HG03460 (cell line): ENCODE data around the gene SENP5.

Source experiments
- ATAC-seq: cut with Tn5 transposase; IDR thresholded peaks from one replicate; pipeline ENCODE4 v1.9.1; 2021; ENCODE audit not compliant: unreplicated experiment

The SENP5 gene

GRCh38 chr3:196875258-196875657 lies 7.5 kb downstream of the SENP5 start:
- no peak for ATAC-seq

GRCh38 chr3:196883361-196883760 lies 15.6 kb downstream of the SENP5 start:
- ATAC-seq = no peak

GRCh38 chr3:196886144-196886543 lies 18.4 kb downstream of the SENP5 start:
- ATAC-seq = no peak

GRCh38 chr3:196889844-196890708 lies 22.4 kb downstream of the SENP5 start:
- ATAC-seq = no peak

- ATAC-seq = no peak
Measured at GRCh38 chr3:196894557-196895295, 27.0 kb downstream of the SENP5 start.

GRCh38 chr3:196896229-196896628 lies 28.5 kb downstream of the SENP5 start:
- no peak for ATAC-seq

GRCh38 chr3:196901768-196902167 lies 34.0 kb downstream of the SENP5 start:
- ATAC-seq = no peak

GRCh38 chr3:196902296-196902695 lies 34.6 kb downstream of the SENP5 start:
- no peak for ATAC-seq

- no peak for ATAC-seq
Measured at GRCh38 chr3:196903740-196904139, 36.0 kb downstream of the SENP5 start.

GRCh38 chr3:196914866-196915265 lies 47.1 kb downstream of the SENP5 start:
- ATAC-seq = no peak

- ATAC-seq = no peak
Measured at GRCh38 chr3:196915375-196915774, 47.7 kb downstream of the SENP5 start.

GRCh38 chr3:196916221-196916620 lies 48.5 kb downstream of the SENP5 start:
- ATAC-seq = no peak

GRCh38 chr3:196916995-196917394 lies 49.3 kb downstream of the SENP5 start:
- no peak for ATAC-seq

GRCh38 chr3:196918968-196919367 lies 51.2 kb downstream of the SENP5 start:
- no peak for ATAC-seq

GRCh38 chr3:196920733-196921132 lies 53.0 kb downstream of the SENP5 start:
- no peak for ATAC-seq

- ATAC-seq = no peak
Measured at GRCh38 chr3:196927571-196928453, 60.1 kb downstream of the SENP5 start.

- ATAC-seq = no peak
Measured at GRCh38 chr3:196931157-196931556, 63.4 kb downstream of the SENP5 start.

- no peak for ATAC-seq
Measured at GRCh38 chr3:196931828-196932587, 64.3 kb downstream of the SENP5 start.

- no peak for ATAC-seq
Measured at GRCh38 chr3:196932600-196932999, 64.9 kb downstream of the SENP5 start.

- ATAC-seq = no peak
Measured at GRCh38 chr3:196936288-196936687, 68.6 kb downstream of the SENP5 start.

GRCh38 chr3:196938124-196938523 lies 70.4 kb downstream of the SENP5 start:
- no peak for ATAC-seq
